ENCODE measurements around the gene CPE. TPM values are rescaled to one million over a fixed set of nuclear protein-coding genes. Genes with fewer than 3 reads are reported as not detected.

CPE gene
- polyA plus RNA-seq, 1 donor (not counting 4 experiments of a cell fraction or from before 2014, with no cell fraction given): 1.9 TPM

DNA sequence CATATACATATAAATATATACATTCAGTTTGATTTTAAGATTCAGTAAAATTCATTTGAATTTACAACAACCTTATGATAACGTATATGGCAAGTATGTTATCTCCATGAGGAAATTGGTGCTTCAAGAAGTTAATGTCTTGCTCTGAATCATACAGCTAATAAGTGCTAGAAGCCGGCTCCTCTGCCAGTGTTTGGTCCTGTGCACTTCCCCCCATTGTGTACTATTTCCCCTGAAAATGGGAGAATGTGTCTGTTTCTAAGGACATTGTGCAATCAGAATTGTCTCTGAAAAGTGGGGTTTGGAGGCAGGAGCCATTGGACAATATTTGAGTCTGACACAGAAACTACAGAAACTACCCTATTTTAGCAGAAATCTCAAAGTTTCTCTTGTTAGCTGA is 135.9 kb downstream of the CPE start:
- dilution Hi-C loops (cut with MboI; ENCODE audit: extremely low pct_ligation_motif_present, low sequenced_read_pairs): no loop called here
- H3K4me1 ChIP-seq (ENCODE audit: control insufficient read depth, extremely low read depth, insufficient read depth, low read length): peaks cover 4% of the 10 kb centered on the region
- H3K27ac ChIP-seq (ENCODE audit: control insufficient read depth, insufficient read depth, low read length): no peak overlapping the region
- no peaks in the 10 kb centered on the region for H3K36me3 ChIP-seq (ENCODE audit: control insufficient read depth in 2 of 2, extremely low read depth in 1 of 2, insufficient read depth in 2 of 2, low read length in 2 of 2)
- no peaks in the 10 kb centered on the region for H3K9me1 ChIP-seq (ENCODE audit: control insufficient read depth, extremely low read depth, insufficient read depth, low read length)
- no peaks in the 10 kb centered on the region for H3K9me3 ChIP-seq (ENCODE audit: control insufficient read depth, low read depth, low read length)
- no peaks in the 10 kb centered on the region for H3K27me3 ChIP-seq (ENCODE audit: control insufficient read depth, extremely low read depth, insufficient read depth, low read length)
- H3K4me2 ChIP-seq (ENCODE audit: control insufficient read depth, extremely low read depth, insufficient read depth, low read depth, low read length): no peak overlapping the region
- no peak for DNase-seq (ENCODE audit: low read depth, low spot score)
- no peak overlapping the region for H3K9ac ChIP-seq (ENCODE audit: control insufficient read depth, extremely low read depth, insufficient read depth, low read length)
- H2AFZ ChIP-seq (ENCODE audit: control insufficient read depth, low read length): no peak overlapping the region
- no peak overlapping the region for H3K4me3 ChIP-seq (ENCODE audit: control insufficient read depth in 2 of 3, extremely low read depth in 1 of 3, insufficient read depth in 2 of 3, low read depth in 1 of 3, low read length in 3 of 3)
- H4K20me1 ChIP-seq (ENCODE audit: control insufficient read depth, extremely low read depth, insufficient read depth, low read length): no peaks in the 10 kb centered on the region
- FAIRE-seq: no peak
- H3K79me2 ChIP-seq (ENCODE audit: control insufficient read depth, insufficient read depth, low read length): no peaks in the 10 kb centered on the region
- TF ChIP-seq, protein P1, sequence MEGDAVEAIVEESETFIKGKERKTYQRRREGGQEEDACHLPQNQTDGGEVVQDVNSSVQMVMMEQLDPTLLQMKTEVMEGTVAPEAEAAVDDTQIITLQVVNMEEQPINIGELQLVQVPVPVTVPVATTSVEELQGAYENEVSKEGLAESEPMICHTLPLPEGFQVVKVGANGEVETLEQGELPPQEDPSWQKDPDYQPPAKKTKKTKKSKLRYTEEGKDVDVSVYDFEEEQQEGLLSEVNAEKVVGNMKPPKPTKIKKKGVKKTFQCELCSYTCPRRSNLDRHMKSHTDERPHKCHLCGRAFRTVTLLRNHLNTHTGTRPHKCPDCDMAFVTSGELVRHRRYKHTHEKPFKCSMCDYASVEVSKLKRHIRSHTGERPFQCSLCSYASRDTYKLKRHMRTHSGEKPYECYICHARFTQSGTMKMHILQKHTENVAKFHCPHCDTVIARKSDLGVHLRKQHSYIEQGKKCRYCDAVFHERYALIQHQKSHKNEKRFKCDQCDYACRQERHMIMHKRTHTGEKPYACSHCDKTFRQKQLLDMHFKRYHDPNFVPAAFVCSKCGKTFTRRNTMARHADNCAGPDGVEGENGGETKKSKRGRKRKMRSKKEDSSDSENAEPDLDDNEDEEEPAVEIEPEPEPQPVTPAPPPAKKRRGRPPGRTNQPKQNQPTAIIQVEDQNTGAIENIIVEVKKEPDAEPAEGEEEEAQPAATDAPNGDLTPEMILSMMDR (optimal IDR thresholded peaks at IDR 0.05 in 1 of 3, IDR thresholded peaks at IDR 0.05 in 1 of 3, conservative IDR thresholded peaks at IDR 0.05 in 1 of 3; ENCODE audit: extremely low read depth in 1 of 3, insufficient read depth in 2 of 3, low read length in 3 of 3): no peak
- no peak for TF ChIP-seq EZH2 (IDR thresholded peaks at IDR 0.05; ENCODE audit: low read length)

GRCh38 chr4:165515201-165515600 is 136.4 kb downstream of the CPE start:
- TF ChIP-seq, protein P1 (optimal IDR thresholded peaks at IDR 0.05 in 1 of 3, IDR thresholded peaks at IDR 0.05 in 1 of 3, conservative IDR thresholded peaks at IDR 0.05 in 1 of 3; ENCODE audit: extremely low read depth in 1 of 3, insufficient read depth in 2 of 3, low read length in 3 of 3): no peak
- no peak for TF ChIP-seq EZH2 (IDR thresholded peaks at IDR 0.05; ENCODE audit: low read length)
- H3K27ac ChIP-seq (ENCODE audit: control insufficient read depth, insufficient read depth, low read length): no peak overlapping the region
- no peaks in the 10 kb centered on the region for H3K27me3 ChIP-seq (ENCODE audit: control insufficient read depth, extremely low read depth, insufficient read depth, low read length)
- H3K9ac ChIP-seq (ENCODE audit: control insufficient read depth, extremely low read depth, insufficient read depth, low read length): no peak overlapping the region
- H4K20me1 ChIP-seq (ENCODE audit: control insufficient read depth, extremely low read depth, insufficient read depth, low read length): no peaks in the 10 kb centered on the region
- DNase-seq (ENCODE audit: low read depth, low spot score) (no peak), FAIRE-seq (no peak)
- no peaks in the 10 kb centered on the region for H3K9me1 ChIP-seq (ENCODE audit: control insufficient read depth, extremely low read depth, insufficient read depth, low read length)
- no peaks in the 10 kb centered on the region for H3K36me3 ChIP-seq (ENCODE audit: control insufficient read depth in 2 of 2, extremely low read depth in 1 of 2, insufficient read depth in 2 of 2, low read length in 2 of 2)
- peaks cover 6% of the 10 kb centered on the region for H3K4me1 ChIP-seq (ENCODE audit: control insufficient read depth, extremely low read depth, insufficient read depth, low read length)
- H3K4me3 ChIP-seq (ENCODE audit: control insufficient read depth in 2 of 3, extremely low read depth in 1 of 3, insufficient read depth in 2 of 3, low read depth in 1 of 3, low read length in 3 of 3): no peak overlapping the region
- no peak overlapping the region for H2AFZ ChIP-seq (ENCODE audit: control insufficient read depth, low read length)
- no peaks in the 10 kb centered on the region for H3K9me3 ChIP-seq (ENCODE audit: control insufficient read depth, low read depth, low read length)
- H3K79me2 ChIP-seq (ENCODE audit: control insufficient read depth, insufficient read depth, low read length): no peaks in the 10 kb centered on the region
- dilution Hi-C loops (cut with MboI; ENCODE audit: extremely low pct_ligation_motif_present, low sequenced_read_pairs): no loop called here
- no peak overlapping the region for H3K4me2 ChIP-seq (ENCODE audit: control insufficient read depth, extremely low read depth, insufficient read depth, low read depth, low read length)

Data from keratinocyte (primary cell).